CD4-positive, alpha-beta T cell treated with Interleukin-10 for 1 hour (primary cell): ENCODE data around the gene FLT1.
A peak's percentile ranks its signal among the peaks of the same experiment; 100 is the strongest.

Source experiments
- DNase-seq: peaks from one replicate; pipeline ENCODE4 v3.0.0-alpha.2; 2020

FLT1 gene

DNA sequence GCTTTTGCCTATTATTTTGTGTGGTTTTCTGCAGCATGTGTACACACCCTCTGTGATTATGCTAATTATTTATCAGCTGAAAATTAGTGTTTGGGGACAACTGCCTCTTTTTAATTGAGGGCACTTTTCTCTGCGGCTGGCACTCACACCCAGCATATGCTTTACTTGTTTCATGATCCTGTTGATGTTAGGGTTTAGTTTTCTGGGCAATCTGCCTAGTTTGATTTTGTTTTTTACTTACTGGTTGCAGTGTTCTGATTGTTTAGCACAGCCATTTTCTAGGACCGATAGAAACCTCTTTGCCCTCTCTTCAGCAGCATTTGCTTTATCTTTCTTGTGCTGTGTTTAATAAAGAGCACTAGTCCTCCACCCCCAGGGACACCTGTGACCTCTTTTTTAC lies 195.0 kb downstream of the FLT1 start:
- DNase-seq: no peak

DNA sequence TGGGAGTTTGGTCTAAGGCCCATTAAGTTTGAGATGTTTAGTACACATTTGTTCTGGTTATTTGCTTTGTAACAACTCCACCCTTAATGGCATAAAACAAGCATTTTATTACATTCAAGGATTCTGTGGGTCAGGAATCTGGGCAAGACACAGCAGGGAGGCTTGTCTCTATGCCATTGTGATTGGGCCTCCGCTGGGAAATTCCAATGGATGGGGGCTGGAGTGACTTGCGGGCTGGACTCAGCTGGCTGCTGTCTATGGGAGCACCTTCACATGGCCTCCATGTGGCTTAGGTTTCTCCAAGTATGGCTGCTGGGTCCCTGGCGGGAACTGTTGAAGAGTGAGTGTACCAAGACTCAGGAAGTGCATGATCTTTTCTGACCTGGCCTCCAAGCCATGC lies 197.6 kb downstream of the FLT1 start:
- no peak for DNase-seq

DNA sequence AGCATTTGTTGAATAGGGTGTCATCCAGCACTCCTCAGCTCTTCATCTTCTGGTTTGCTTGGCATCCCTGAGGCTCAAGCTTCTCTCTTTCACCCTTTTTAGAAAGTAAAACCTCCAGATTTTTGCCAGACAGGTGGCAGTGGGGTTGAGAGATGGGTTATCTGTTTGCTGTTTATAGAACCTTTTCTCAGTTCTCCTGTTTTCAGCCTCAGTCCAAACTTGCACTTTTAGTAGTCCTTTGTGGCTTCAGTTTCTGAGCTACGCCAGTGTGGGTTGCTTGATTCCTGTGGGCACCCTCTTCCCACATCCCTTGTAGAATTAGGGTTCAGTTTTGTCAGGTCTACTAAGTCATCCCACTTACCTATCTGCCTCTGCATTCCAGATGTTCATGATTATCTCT lies 208.7 kb downstream of the FLT1 start:
- no peak for DNase-seq

DNA sequence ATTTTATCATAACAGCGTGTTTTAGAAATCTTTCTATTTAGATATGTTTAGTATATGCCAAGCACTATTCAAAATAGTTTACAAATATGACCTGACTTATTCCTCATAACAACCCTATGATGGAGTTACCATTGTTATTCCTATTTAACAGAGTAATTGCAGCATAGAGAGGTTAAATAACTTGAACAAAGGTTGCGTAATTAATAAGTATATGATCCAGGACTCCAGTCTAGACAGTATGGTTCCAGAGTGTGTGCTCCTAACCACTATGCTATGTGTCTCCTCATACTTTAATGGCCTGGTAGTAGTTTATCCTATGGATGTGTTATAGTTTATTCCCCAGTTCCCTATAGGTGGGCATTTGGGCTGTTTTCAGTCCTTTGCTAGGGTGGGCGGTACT lies 211.3 kb downstream of the FLT1 start:
- DNase-seq: no peak

DNA sequence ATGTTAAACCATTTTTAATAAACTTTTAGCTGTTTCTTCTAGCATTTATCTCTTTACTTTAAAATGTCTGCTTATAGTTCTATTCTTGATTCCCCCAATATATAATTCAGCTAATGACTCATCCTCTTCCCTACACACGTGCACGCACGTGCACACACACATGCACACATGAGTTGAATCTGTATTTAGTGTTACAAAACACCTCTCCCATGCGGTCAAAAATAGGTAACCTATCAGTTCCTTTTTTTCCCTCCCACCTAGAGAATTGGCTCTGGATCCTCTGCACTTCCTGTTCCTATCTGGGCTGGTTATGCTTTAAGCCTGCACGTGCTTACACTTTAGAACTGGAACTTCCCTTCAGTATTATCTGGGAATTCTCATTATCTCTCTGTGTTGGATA lies 212.5 kb downstream of the FLT1 start:
- no peak for DNase-seq

DNA sequence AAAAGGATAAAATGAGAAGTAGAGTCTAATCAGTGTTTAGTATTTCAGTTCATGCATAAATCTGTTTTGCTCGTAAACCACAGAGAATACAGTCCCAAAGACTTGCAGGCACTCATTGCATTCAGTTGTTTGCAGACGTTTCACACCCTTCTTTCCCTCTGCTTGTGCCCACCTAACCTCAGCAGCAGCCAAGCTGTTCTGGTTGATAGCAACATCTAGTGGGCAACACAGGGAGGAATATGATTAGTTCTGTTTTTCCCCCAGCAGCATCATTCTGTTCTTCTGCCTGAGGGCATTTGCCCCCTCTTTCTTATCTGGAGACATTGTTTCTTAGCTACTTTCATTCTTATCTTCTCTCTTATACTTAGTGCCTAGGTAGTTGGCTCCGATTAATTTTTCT lies 221.0 kb downstream of the FLT1 start:
- no peak for DNase-seq

DNA sequence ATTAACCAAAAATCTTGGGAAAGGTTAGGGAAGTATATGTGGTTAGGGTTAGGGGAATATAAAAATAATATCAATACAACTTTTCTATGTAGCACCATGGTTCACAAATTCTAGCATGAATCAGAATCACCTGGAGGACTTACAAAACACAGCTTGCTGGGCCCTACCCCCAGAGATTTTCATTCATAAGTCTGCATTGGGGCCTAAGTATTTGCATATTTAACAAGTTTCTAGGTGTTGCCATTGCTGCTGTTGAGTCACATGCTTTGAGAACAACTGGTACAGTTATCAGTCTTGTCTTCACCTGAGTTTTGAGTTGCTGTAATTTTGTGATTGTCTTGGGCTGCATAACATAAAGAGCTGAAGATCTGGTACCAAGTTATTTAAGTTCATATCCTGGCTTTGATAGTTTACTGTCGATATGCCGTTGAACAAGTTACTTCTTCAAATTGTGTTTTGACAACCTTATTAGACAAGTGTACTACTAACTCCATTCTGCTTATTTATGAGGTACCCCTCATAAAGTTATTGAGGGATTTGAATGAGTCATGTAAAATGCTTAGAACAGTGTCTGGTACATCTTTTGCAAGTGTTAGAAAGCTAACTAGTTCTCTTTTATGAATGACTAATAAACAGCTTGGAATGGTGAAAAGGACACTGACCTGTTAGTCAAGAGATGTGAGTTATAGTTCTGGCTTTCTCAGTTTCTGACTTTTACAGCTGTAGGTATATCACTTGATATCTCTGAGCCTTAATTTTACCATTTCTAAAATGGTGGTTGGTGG lies 223.7 kb downstream of the FLT1 start:
- no peak for DNase-seq

DNA sequence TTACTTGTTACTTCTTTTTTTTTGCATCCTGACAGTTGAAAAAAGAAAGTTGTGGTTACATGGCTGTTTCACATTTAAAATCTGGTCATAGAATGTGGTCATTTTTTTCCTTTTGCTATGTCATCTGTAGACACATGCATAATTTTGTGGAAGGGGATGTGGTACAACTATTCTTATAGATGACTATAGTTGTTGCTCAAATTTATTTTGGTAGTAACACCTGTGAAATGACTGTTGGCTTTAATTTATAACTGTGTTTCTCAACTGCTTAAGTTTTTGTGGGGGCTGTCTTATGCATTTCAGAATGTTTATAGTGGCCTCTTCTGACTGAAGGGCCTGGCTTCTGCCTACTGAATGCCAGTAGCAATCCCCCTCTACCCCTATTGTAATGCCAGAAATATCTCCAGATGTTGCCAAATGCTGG lies 226.1 kb downstream of the FLT1 start:
- peak; percentile 6 for DNase-seq

DNA sequence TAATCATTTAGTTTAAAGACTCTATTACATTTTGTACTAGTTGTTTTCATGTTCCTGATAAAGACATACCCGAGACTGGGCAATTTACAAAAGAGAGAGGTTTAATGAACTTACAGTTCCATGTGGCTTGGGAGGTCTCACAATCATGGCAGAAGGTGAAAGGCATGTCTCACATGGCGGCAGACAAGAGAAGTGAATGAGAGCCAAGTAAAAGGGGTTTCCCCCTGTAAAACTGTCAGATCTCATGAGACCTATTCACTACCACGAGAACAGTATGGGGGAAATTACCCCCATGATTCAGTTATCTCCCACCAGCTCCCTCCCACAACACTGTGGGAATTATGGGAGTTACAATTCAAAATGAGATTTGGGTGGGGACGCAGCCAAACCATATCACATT lies 227.4 kb downstream of the FLT1 start:
- DNase-seq: no peak

DNA sequence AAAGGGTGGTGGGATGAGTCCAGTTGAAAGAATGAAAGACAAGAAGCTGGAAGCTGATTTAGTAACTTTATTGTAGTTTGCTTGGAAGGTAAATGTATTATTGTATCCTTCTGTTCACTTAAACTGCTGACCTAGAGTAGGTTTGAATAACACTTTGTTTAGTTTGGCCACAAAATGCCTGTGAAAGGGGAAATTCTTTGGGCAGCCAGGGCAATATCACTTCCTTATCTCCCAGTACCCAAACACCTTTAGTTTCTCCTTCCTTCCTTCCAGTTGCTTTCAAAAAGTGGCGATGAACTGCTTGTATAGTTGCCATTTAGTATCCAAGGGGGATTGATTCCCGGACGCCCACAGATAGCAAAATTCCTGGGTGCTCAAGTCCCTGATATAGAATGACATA lies 236.5 kb downstream of the FLT1 start:
- no peak for DNase-seq

DNA sequence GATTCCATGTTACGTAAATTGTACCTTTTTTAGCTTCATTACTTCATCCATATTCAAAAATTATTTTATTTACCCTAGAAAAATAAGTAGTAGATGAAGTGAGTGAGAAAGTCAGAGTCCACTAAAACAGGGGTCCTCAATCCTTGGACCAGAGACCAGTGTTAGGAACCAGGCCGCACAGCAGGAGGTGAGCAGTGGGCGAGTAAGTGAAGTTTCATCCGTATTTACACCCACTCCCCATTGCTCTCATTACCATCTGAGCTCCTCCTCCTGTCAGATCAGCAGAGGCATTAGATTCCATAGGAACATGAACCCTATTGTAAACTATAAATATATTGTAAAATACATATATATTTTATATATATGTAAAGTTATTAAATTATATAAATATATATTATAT lies 237.6 kb downstream of the FLT1 start:
- DNase-seq: no peak

DNA sequence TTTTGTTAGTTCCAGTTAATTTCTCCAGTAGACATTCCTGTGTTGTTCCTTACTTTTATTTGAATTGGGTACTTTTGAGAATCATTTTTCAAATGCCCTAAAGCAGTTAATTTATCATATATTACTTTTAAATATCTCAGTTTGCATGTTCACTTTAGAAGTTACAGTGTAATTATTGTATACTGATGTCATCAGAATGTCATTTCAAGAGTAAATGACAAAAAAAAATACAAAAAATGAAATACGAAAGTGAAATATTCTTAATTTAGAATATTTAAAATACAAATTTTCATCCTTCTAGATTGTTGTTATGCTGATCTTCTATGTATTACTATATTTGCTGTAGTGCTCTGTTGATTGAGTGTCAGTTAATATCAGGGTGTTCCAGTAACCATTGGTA lies 242.4 kb downstream of the FLT1 start:
- DNase-seq: no peak

DNA sequence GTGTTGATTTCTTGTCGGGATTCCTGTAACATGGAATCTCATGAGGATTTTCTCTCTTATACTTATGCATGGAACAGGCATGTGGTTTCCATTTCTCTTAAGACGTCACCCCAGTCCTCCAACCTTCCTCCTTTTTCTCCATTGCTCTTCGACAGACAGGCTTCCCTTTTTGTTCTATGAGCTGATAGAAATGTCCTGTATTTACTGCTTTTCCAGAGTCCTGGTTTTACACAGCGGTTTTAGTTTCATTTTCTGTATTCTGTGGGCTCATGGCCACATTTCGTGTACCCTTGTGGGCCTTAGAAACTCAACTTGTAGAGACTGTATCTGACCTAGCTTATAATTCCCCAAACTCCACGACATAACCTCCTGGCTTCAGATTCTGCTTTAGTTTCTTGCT lies 243.5 kb downstream of the FLT1 start:
- no peak for DNase-seq

DNA sequence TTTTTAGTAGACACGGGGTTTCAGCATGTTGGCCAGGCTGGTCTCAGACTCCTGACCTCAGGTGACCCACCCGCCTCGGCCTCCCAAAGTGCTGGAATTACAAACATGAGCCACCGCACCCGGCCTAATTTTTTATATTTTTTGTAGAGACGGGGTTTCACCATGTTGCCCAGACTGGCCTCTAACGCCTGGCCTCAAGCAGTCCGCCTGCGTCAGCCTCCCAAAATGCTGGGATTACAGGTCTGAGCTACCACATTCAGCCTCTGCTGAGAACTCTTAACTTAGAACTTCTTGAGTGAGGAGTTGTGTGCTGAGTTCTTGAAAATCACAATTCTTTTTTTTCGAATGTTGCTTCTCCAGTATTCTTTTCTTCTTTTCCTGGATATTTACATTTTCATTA lies 244.4 kb downstream of the FLT1 start:
- DNase-seq: no peak
